H1 (cell line): ENCODE results near the gene CXADR. TPM values are rescaled to one million over a fixed set of nuclear protein-coding genes. Genes with fewer than 3 reads are reported as not detected.

Experiments used
- CTCF ChIA-PET: fragments of 300-600 bp; sonication (Branson Sonifier 250); formaldehyde crosslinking; loops from one replicate; lab custom pipeline; 2021; ENCODE audit not compliant: partially characterized antibody; lab: Charles Lee
- POLR2A ChIA-PET: fragments of 300-600 bp; sonication (Branson Sonifier 250); formaldehyde crosslinking; loops from one replicate; lab custom pipeline; 2021; ENCODE audit warnings: inconsistent platforms; ENCODE audit not compliant: partially characterized antibody; lab: Charles Lee
- DNase-seq, 2 experiments: peaks; one replicate each; pipeline versions ENCODE4 v3.0.0 to v3.0.0-alpha.2; 2010 to 2022; ENCODE audit warnings: low spot score in 2 of 2, low read depth in 1 of 2, mixed read lengths in 1 of 2
- FAIRE-seq: peaks from 2 replicates; lab custom pipeline; 2011; peaks lifted over from hg19 to GRCh38; lab: Jason Lieb, UNC
- H2AFZ ChIP-seq: 2 replicates; pipeline ENCODE4 v1.8.1; 2012; ENCODE audit warnings: low read length, inconsistent platforms
- H2AK5ac ChIP-seq: 2 replicates; pipeline ENCODE4 v1.6.1; 2013; ENCODE audit warnings: low read depth, low read length
- H2BK120ac ChIP-seq: replicated peaks from 2 replicates; pipeline ENCODE3; 2013; ENCODE audit warnings: low read depth, low read length, inconsistent platforms
- H2BK12ac ChIP-seq: 2 replicates; pipeline ENCODE4 v1.6.1; 2013; ENCODE audit warnings: low read depth, low read length
- H2BK15ac ChIP-seq: 2 replicates; pipeline ENCODE4 v1.6.1; 2013; ENCODE audit warnings: low read length
- H2BK20ac ChIP-seq: 2 replicates; pipeline ENCODE4 v1.6.1; 2013; ENCODE audit warnings: low read length
- H2BK5ac ChIP-seq: 2 replicates; pipeline ENCODE4 v1.6.1; 2013; ENCODE audit warnings: low read depth, low read length
- H3K14ac ChIP-seq: 2 replicates; pipeline ENCODE4 v1.6.1; 2013; ENCODE audit warnings: inconsistent platforms; ENCODE audit not compliant: insufficient read length
- H3K18ac ChIP-seq: 2 replicates; pipeline ENCODE4 v1.6.1; 2013; ENCODE audit warnings: low read length; ENCODE audit errors: extremely low read depth
- H3K23ac ChIP-seq: 2 replicates; pipeline ENCODE4 v1.6.1; 2013; ENCODE audit warnings: inconsistent platforms; ENCODE audit not compliant: insufficient read length
- H3K23me2 ChIP-seq: 2 replicates; pipeline ENCODE4 v1.6.1; 2013; ENCODE audit warnings: low read depth, low read length
- H3K27ac ChIP-seq: 2 replicates; pipeline ENCODE4 v1.6.1; 2011; ENCODE audit warnings: low read depth, low read length, inconsistent platforms
- H3K27me3 ChIP-seq, 4 experiments: replicated peaks in 1 of 4; 1 replicate in 1 of 4; 2 replicates in 3 of 4; pipeline versions ENCODE4 v1.6.1 to v1.8.1; 2011 to 2013; ENCODE audit warnings: low read length in 3 of 4, mild to moderate bottlenecking in 3 of 4, inconsistent platforms in 2 of 4, mixed read lengths in 2 of 4, moderate library complexity in 1 of 4; ENCODE audit not compliant: control insufficient read depth in 3 of 4, insufficient read depth in 3 of 4; ENCODE audit errors: extremely low read depth in 1 of 4
- H3K36me3 ChIP-seq, 4 experiments: 2 replicates each; pipeline versions ENCODE4 v1.6.1 to v1.8.1; 2011 to 2013; ENCODE audit warnings: mild to moderate bottlenecking in 4 of 4, low read length in 3 of 4, moderate library complexity in 2 of 4, control low read depth in 1 of 4, inconsistent platforms in 1 of 4; ENCODE audit not compliant: insufficient read depth in 4 of 4, control insufficient read depth in 2 of 4
- H3K4ac ChIP-seq: replicated peaks from 2 replicates; pipeline ENCODE3; 2013; ENCODE audit warnings: low read length, low read depth, mixed read lengths, inconsistent platforms; ENCODE audit not compliant: insufficient read length
- H3K4me1 ChIP-seq, 4 experiments: replicated peaks in 1 of 4; 1 replicate in 1 of 4; 2 replicates in 3 of 4; pipeline versions ENCODE4 v1.6.1 to v1.8.1; 2011 to 2013; ENCODE audit warnings: low read length in 3 of 4, inconsistent platforms in 2 of 4, mixed read lengths in 1 of 4; ENCODE audit not compliant: insufficient read depth in 4 of 4, control insufficient read depth in 3 of 4
- H3K4me2 ChIP-seq, 2 experiments: 2 replicates each; pipeline versions ENCODE4 v1.6.1 to v1.8.1; 2011 to 2013; ENCODE audit warnings: low read depth in 2 of 2, low read length in 2 of 2, control low read depth in 1 of 2, inconsistent platforms in 1 of 2, mild to moderate bottlenecking in 1 of 2; ENCODE audit not compliant: insufficient read depth in 1 of 2
- H3K4me3 ChIP-seq, 4 experiments: fragments of 200-600, 300-600 bp in 1 of 4; sonication (generic), shearing (Covaris generic), sonication (Bioruptor Twin) in 1 of 4; 2 replicates each; pipeline versions ENCODE4 v1.5.1 to v1.8.1; 2011 to 2016; ENCODE audit warnings: low read length in 4 of 4, low read depth in 3 of 4, control low read depth in 2 of 4, inconsistent platforms in 2 of 4, mild to moderate bottlenecking in 2 of 4, mixed read lengths in 1 of 4, moderate library complexity in 1 of 4; ENCODE audit not compliant: insufficient read depth in 2 of 4; ENCODE audit errors: extremely low read depth in 1 of 4
- H3K56ac ChIP-seq: replicated peaks from 2 replicates; pipeline ENCODE3; 2013; ENCODE audit warnings: low read depth, mild to moderate bottlenecking, mixed read lengths, low read length, inconsistent platforms; ENCODE audit not compliant: insufficient read length
- H3K79me1 ChIP-seq: 2 replicates; pipeline ENCODE4 v1.6.1; 2013; ENCODE audit warnings: low read depth, low read length, control low read depth
- H3K79me2 ChIP-seq, 2 experiments: 2 replicates each; pipeline versions ENCODE4 v1.6.1 to v1.8.1; 2012 to 2013; ENCODE audit warnings: low read length in 2 of 2, mild to moderate bottlenecking in 2 of 2, inconsistent platforms in 1 of 2; ENCODE audit not compliant: insufficient read depth in 2 of 2, control insufficient read depth in 1 of 2
- H3K9ac ChIP-seq, 4 experiments: replicated peaks in 1 of 4; 1 replicate in 1 of 4; 2 replicates in 3 of 4; pipeline versions ENCODE4 v1.6.1 to v1.8.1; 2011 to 2013; ENCODE audit warnings: low read depth in 3 of 4, low read length in 3 of 4, control low read depth in 2 of 4, mild to moderate bottlenecking in 2 of 4, moderate library complexity in 2 of 4, inconsistent platforms in 1 of 4; ENCODE audit errors: extremely low read depth in 1 of 4
- H3K9me3 ChIP-seq, 2 experiments: 2 replicates each; pipeline versions ENCODE4 v1.6.1 to v1.8.1; 2012 to 2013; ENCODE audit warnings: mild to moderate bottlenecking in 2 of 2, moderate library complexity in 2 of 2, control low read depth in 1 of 2, inconsistent platforms in 1 of 2, low read depth in 1 of 2, low read length in 1 of 2, mixed read lengths in 1 of 2; ENCODE audit not compliant: insufficient read depth in 2 of 2
- H4K20me1 ChIP-seq, 2 experiments: replicated peaks in 1 of 2; 2 replicates each; pipeline versions ENCODE3 to v1.8.1; 2011 to 2013; ENCODE audit warnings: inconsistent platforms in 2 of 2, low read length in 2 of 2, mild to moderate bottlenecking in 1 of 2; ENCODE audit not compliant: insufficient read depth in 2 of 2, control insufficient read depth in 1 of 2
- H4K5ac ChIP-seq: 2 replicates; pipeline ENCODE4 v1.6.1; 2013; ENCODE audit warnings: low read length, low read depth, mixed read lengths, inconsistent platforms; ENCODE audit not compliant: insufficient read length
- H4K8ac ChIP-seq: 2 replicates; pipeline ENCODE4 v1.8.0; 2013; ENCODE audit warnings: mild to moderate bottlenecking, moderate library complexity, low read length, inconsistent platforms; ENCODE audit not compliant: insufficient read depth; ENCODE audit errors: extremely low read depth
- H4K91ac ChIP-seq: replicated peaks from 2 replicates; pipeline ENCODE3; 2013; ENCODE audit warnings: low read length, mixed read lengths, inconsistent platforms; ENCODE audit not compliant: insufficient read length
- CHD2 ChIP-seq: IDR thresholded peaks from 2 replicates; pipeline ENCODE4 v1.6.1; 2012; ENCODE audit warnings: low read length, improper control_type of control experiment
- NRF1 ChIP-seq: IDR thresholded peaks from 2 replicates; pipeline ENCODE4 v1.6.1; 2011; ENCODE audit warnings: mild to moderate bottlenecking, low read depth, low read length, improper control_type of control experiment
- RAD21 ChIP-seq, 2 experiments: IDR thresholded peaks in 1 of 2; conservative IDR thresholded peaks in 1 of 2; 2 replicates each; pipeline ENCODE4 v1.6.1; 2011; ENCODE audit warnings: low read depth in 2 of 2, low read length in 2 of 2, improper control_type of control experiment in 1 of 2, inconsistent platforms in 1 of 2, mild to moderate bottlenecking in 1 of 2, moderate library complexity in 1 of 2
- RNF2 ChIP-seq: fragments of 200-900, 300-1000 bp; sonication (generic); IDR thresholded peaks from 2 replicates; pipeline ENCODE4 v1.7.1; 2016; ENCODE audit warnings: borderline replicate concordance, low read depth, mild to moderate bottlenecking, antibody characterized with exemption, low read length; ENCODE audit not compliant: poor library complexity, severe bottlenecking; ENCODE audit errors: missing control alignments
- SP2 ChIP-seq: IDR thresholded peaks from 2 replicates; pipeline ENCODE4 v1.6.1; 2012; ENCODE audit warnings: mild to moderate bottlenecking, low read length, inconsistent platforms
- SP4 ChIP-seq: IDR thresholded peaks from 2 replicates; pipeline ENCODE4 v1.6.1; 2012; ENCODE audit warnings: low read length, inconsistent platforms
- TBP ChIP-seq: IDR thresholded peaks from 2 replicates; pipeline ENCODE4 v1.6.1; 2011; ENCODE audit warnings: low read depth, low read length, improper control_type of control experiment
- polyA plus RNA-seq, 7 experiments: library from polyadenylated mRNA; depleted of rRNA in 3 of 7; stranded (reverse) in 5 of 7; unstranded in 2 of 7; fragments of >200 nt in 5 of 7; fragments of 200-250 nt in 2 of 7; gene quantifications; 1 replicate in 5 of 7; 2 replicates in 1 of 7; 4 replicates in 1 of 7; pipeline versions ENCODE4 v1.2.1 to v1.2.3, GENCODE V29; 2011 to 2013; ENCODE audit warnings: missing spikeins in 2 of 7, mixed read lengths in 2 of 7
- total RNA-seq: library from RNA; stranded (reverse); fragmentation: NEBNext Ultra II Directional; extraction: Animal tissue kit (Norgen Biotek cat#: 25700); gene quantifications from 2 replicates; pipeline ENCODE4 v1.2.1, GENCODE V29; 2021

The CXADR gene
- total and polyA plus RNA-seq, 2 of the 8 experiments (the other 6 are each of a cell fraction or from before 2014, with no cell fraction given), result 45.6 to 145 TPM

GRCh38 chr21:17488620-17489019 is 24.2 kb upstream of the CXADR start:
- CTCF ChIA-PET, result no interaction called here
- no peak overlapping the region for H3K56ac ChIP-seq
- no peaks in the 10 kb centered on the region for H3K79me2 ChIP-seq
- H3K9ac ChIP-seq, result no peak overlapping the region
- no peak overlapping the region for H3K4me3 ChIP-seq
- no peak for TF ChIP-seq SP4
- TF ChIP-seq CHD2, result no peak
- TF ChIP-seq SP2, result no peak
- no peak for TF ChIP-seq RAD21 (IDR thresholded peaks at IDR 0.05 in 1 of 2, conservative IDR thresholded peaks at IDR 0.05 in 1 of 2; ENCODE audit: low read depth in 2 of 2, low read length in 2 of 2)
- TF ChIP-seq NRF1, result no peak
- no peak for TF ChIP-seq TBP
- TF ChIP-seq RNF2, result no peak
- no peak overlapping the region for H3K4ac ChIP-seq
- FAIRE-seq, result no peak
- H3K9me3 ChIP-seq, result no peaks in the 10 kb centered on the region
- no peaks in the 10 kb centered on the region for H3K36me3 ChIP-seq
- H2BK5ac ChIP-seq, result no peak overlapping the region
- no peak overlapping the region for H2AFZ ChIP-seq
- H2BK15ac ChIP-seq, result no peak overlapping the region
- H4K8ac ChIP-seq, result no peak overlapping the region
- POLR2A ChIA-PET, result no interaction called here
- H3K79me1 ChIP-seq, result no peaks in the 10 kb centered on the region
- H3K23ac ChIP-seq, result no peak overlapping the region
- no peak overlapping the region for H4K5ac ChIP-seq
- no peaks in the 10 kb centered on the region for H3K27me3 ChIP-seq
- no peak for DNase-seq
- no peak overlapping the region for H2AK5ac ChIP-seq
- no peak overlapping the region for H3K27ac ChIP-seq
- H3K23me2 ChIP-seq, result no peaks in the 10 kb centered on the region; the same call in 1 of the 2 replicates
- H3K4me1 ChIP-seq, result no peaks in the 10 kb centered on the region
- no peak overlapping the region for H2BK20ac ChIP-seq
- H4K91ac ChIP-seq, result no peak overlapping the region
- H3K18ac ChIP-seq, result no peak overlapping the region
- H2BK120ac ChIP-seq, result no peak overlapping the region
- no peak overlapping the region for H2BK12ac ChIP-seq
- H3K14ac ChIP-seq, result no peak overlapping the region
- no peak overlapping the region for H3K4me2 ChIP-seq
- H4K20me1 ChIP-seq, result no peaks in the 10 kb centered on the region
